GM19468 (cell line): Measurements from ENCODE around the gene RSBN1L.
A peak's percentile ranks its signal among the peaks of the same experiment; 100 is the strongest.
"Not testable (repeated sequence)": the region's sequence is repeated elsewhere in the genome, so short reads cannot be mapped to it uniquely, and the experiment has no call there.

Experiments used
- ATAC-seq: cut with Tn5 transposase; IDR thresholded peaks from one replicate; pipeline ENCODE4 v1.9.1; 2021; ENCODE audit warnings: mild to moderate bottlenecking, moderate library complexity, moderate number of reproducible peaks; ENCODE audit not compliant: unreplicated experiment; ENCODE audit errors: extremely low read depth

RSBN1L gene

GRCh38 chr7:77696057-77696642 lies at the start of gene RSBN1L:
Gene RSBN1L, plus strand, starts transcription at chr7:77696459. Its CDS starts 11 bp downstream, at chr7:77696470.
- ATAC-seq: peak; percentile 94

- ATAC-seq: no peak
Observed at GRCh38 chr7:77648742-77649338, 47.4 kb upstream of the RSBN1L start.

- no peak for ATAC-seq
Observed at GRCh38 chr7:77649716-77650349, 46.4 kb upstream of the RSBN1L start.

GRCh38 chr7:77651575-77652162 lies 44.6 kb upstream of the RSBN1L start:
- no peak for ATAC-seq

GRCh38 chr7:77652826-77653225 lies 43.4 kb upstream of the RSBN1L start:
- not testable (repeated sequence) for ATAC-seq

GRCh38 chr7:77653572-77653971 lies 42.7 kb upstream of the RSBN1L start:
- no peak for ATAC-seq

- no peak for ATAC-seq
Observed at GRCh38 chr7:77655356-77655755, 40.9 kb upstream of the RSBN1L start.

GRCh38 chr7:77655836-77656455 lies 40.3 kb upstream of the RSBN1L start:
- ATAC-seq: no peak

GRCh38 chr7:77657427-77658224 lies 38.6 kb upstream of the RSBN1L start:
- ATAC-seq: no peak

GRCh38 chr7:77658928-77659327 lies 37.3 kb upstream of the RSBN1L start:
- ATAC-seq: no peak

GRCh38 chr7:77661816-77662215 lies 34.4 kb upstream of the RSBN1L start:
- no peak for ATAC-seq

GRCh38 chr7:77662869-77663268 lies 33.4 kb upstream of the RSBN1L start:
- ATAC-seq: no peak

GRCh38 chr7:77664715-77665114 lies 31.5 kb upstream of the RSBN1L start:
- no peak for ATAC-seq

- no peak for ATAC-seq
Observed at GRCh38 chr7:77665161-77665560, 31.1 kb upstream of the RSBN1L start.

- no peak for ATAC-seq
Observed at GRCh38 chr7:77667459-77668086, 28.7 kb upstream of the RSBN1L start.

GRCh38 chr7:77674878-77675277 lies 21.4 kb upstream of the RSBN1L start:
- ATAC-seq: no peak

GRCh38 chr7:77679608-77680007 lies 16.7 kb upstream of the RSBN1L start:
- ATAC-seq: no peak

GRCh38 chr7:77680266-77680665 lies 16.0 kb upstream of the RSBN1L start:
- no peak for ATAC-seq

GRCh38 chr7:77684030-77684429 lies 12.2 kb upstream of the RSBN1L start:
- ATAC-seq: no peak

- no peak for ATAC-seq
Observed at GRCh38 chr7:77685233-77685632, 11.0 kb upstream of the RSBN1L start.
